OCI-LY7 (cell line): ENCODE measurements around the gene DPP10. TPM values are rescaled to one million over a fixed set of nuclear protein-coding genes. Genes with fewer than 3 reads are reported as not detected.

Experiments
- BruUV-seq: library from RNA; stranded (reverse); fragments of 400-500 nt; replicated peaks from 2 replicates; lab custom pipeline; 2021; lab: Mats Ljungman, UMichigan
- CTCF ChIA-PET: fragments of 300-600 bp; sonication (Branson Sonifier 250); formaldehyde crosslinking; loops from one replicate; lab custom pipeline; 2022; ENCODE audit warnings: antibody characterized with exemption; ENCODE audit not compliant: unreplicated experiment; lab: Charles Lee
- POLR2A ChIA-PET: fragments of 300-600 bp; sonication (Branson Sonifier 250); formaldehyde crosslinking; loops from one replicate; lab custom pipeline; 2022; ENCODE audit warnings: antibody characterized with exemption; lab: Charles Lee
- DNase-seq: peaks from one replicate; pipeline ENCODE4 v3.0.0-alpha.2; 2015; ENCODE audit warnings: low spot score
- H2AFZ ChIP-seq: fragments of 200-600 bp; sonication (generic), shearing (Covaris generic); 2 replicates; pipeline ENCODE4 v1.6.1; 2014; ENCODE audit warnings: mild to moderate bottlenecking, antibody characterized with exemption, low read length, moderate library complexity
- H3K27ac ChIP-seq: fragments of 200-600 bp; sonication (generic); 2 replicates; pipeline ENCODE4 v1.5.1; 2014; ENCODE audit warnings: mixed run types, low read depth, mild to moderate bottlenecking, moderate library complexity, low read length, inconsistent platforms; ENCODE audit not compliant: poor library complexity, severe bottlenecking
- H3K36me3 ChIP-seq: fragments of 200-600 bp; sonication (generic); 2 replicates; pipeline ENCODE4 v1.6.1; 2014; ENCODE audit warnings: mild to moderate bottlenecking, antibody characterized with exemption, low read length, moderate library complexity, mixed read lengths; ENCODE audit not compliant: insufficient read depth
- H3K4me1 ChIP-seq: fragments of 200-600 bp; sonication (generic); 2 replicates; pipeline ENCODE4 v1.5.1; 2014; ENCODE audit warnings: mild to moderate bottlenecking, low read length; ENCODE audit not compliant: insufficient read depth, poor library complexity, severe bottlenecking
- H3K4me2 ChIP-seq: fragments of 200-600 bp; sonication (generic); 2 replicates; pipeline ENCODE4 v1.6.1; 2014; ENCODE audit warnings: mild to moderate bottlenecking, low read length
- H3K4me3 ChIP-seq: fragments of 200-600 bp; sonication (generic); 2 replicates; pipeline ENCODE4 v1.5.1; 2014; ENCODE audit warnings: mild to moderate bottlenecking, low read depth, low read length; ENCODE audit not compliant: poor library complexity, severe bottlenecking
- H3K79me2 ChIP-seq: fragments of 200-600 bp; sonication (generic); 2 replicates; pipeline ENCODE4 v1.6.1; 2016; ENCODE audit warnings: low read depth, mild to moderate bottlenecking, low read length, moderate library complexity, mixed read lengths; ENCODE audit not compliant: insufficient read depth
- H3K9me2 ChIP-seq: fragments of 200-600 bp; sonication (generic); 2 replicates; pipeline ENCODE4 v1.6.1; 2016; ENCODE audit warnings: mild to moderate bottlenecking, low read length, mixed read lengths; ENCODE audit not compliant: insufficient read depth
- H3K9me3 ChIP-seq: fragments of 200-600 bp; sonication (generic); 2 replicates; pipeline ENCODE4 v1.6.1; 2014; ENCODE audit warnings: mild to moderate bottlenecking, mixed run types, low read length, mixed read lengths
- H4K20me1 ChIP-seq: fragments of 200-600 bp; sonication (generic); 2 replicates; pipeline ENCODE4 v1.6.1; 2014; ENCODE audit warnings: mild to moderate bottlenecking, antibody characterized with exemption, low read length, moderate library complexity, mixed read lengths; ENCODE audit not compliant: insufficient read depth
- CTCF ChIP-seq: fragments of 200-600 bp; sonication (generic); conservative IDR thresholded peaks from 2 replicates; pipeline ENCODE4 v1.5.1; 2014; ENCODE audit warnings: mild to moderate bottlenecking, antibody characterized with exemption, low read length, moderate library complexity, mixed read lengths
- EZH2phosphoT487 ChIP-seq: fragments of 200-600 bp; sonication (generic); IDR thresholded peaks from 2 replicates; pipeline ENCODE4 v1.6.1; 2018; ENCODE audit warnings: low read depth, borderline replicate concordance, mild to moderate bottlenecking, mixed run types, antibody characterized with exemption, low read length, moderate library complexity, mixed read lengths
- intact Hi-C: fragments of 100-400 bp; cut with micrococcal nuclease; formaldehyde crosslinking; loops from one replicate; pipeline ENCODE4 v1.10.0; 2022; ENCODE audit not compliant: unreplicated experiment
- total RNA-seq, 2 experiments: library from RNA; depleted of rRNA in 1 of 2; stranded (reverse); fragments of >200 nt in 1 of 2; shearing (Covaris generic) in 1 of 2; gene quantifications; 2 replicates each; pipeline ENCODE4 v1.2.3, GENCODE V29; 2014 to 2022

Gene DPP10
- total RNA-seq, 2 experiments from 2014 or later, result not detected

DNA sequence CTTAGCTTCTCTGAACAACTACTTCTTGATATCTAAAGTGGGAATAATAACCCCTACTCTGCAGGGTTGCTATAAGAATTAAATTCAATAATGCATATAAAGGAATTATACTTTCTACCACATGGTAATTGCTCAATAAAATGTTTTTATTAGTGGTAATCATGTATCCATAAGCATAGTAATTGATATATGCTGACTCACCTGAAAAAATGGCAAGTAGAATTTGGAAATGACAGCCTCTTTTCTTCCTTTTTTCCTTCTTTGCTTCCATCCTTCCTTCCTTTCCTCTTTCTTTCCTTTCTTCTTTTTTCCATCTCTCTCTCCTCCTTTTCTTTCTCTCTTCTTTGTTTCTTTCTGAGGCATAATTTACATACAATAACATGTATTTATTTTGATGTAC, 65.3 kb downstream of the DPP10 start:
- no peak for TF ChIP-seq EZH2phosphoT487
- TF ChIP-seq CTCF, result no peak
- DNase-seq, result no peak
- intact Hi-C loops, result no loop called here
- BruUV-seq, result no TSS peak
- H3K36me3 ChIP-seq, result no peaks in the 10 kb centered on the region
- H3K4me3 ChIP-seq, result no peak overlapping the region
- no peaks in the 10 kb centered on the region for H3K79me2 ChIP-seq
- no peaks in the 10 kb centered on the region for H4K20me1 ChIP-seq
- no peak overlapping the region for H3K4me2 ChIP-seq
- H3K4me1 ChIP-seq, result no peaks in the 10 kb centered on the region
- ChIA-PET POLR2A (no interaction called here), CTCF (no interaction called here)
- H2AFZ ChIP-seq, result no peak overlapping the region
- no peaks in the 10 kb centered on the region for H3K9me3 ChIP-seq
- no peaks in the 10 kb centered on the region for H3K9me2 ChIP-seq
- H3K27ac ChIP-seq, result no peak overlapping the region

- ChIA-PET POLR2A (no interaction called here), CTCF (no interaction called here)
- Histone ChIP-seq H3K79me2 (no peaks in the 10 kb centered on the region), H3K4me1 (no peaks in the 10 kb centered on the region), H3K9me3 (no peaks in the 10 kb centered on the region), H3K9me2 (no peaks in the 10 kb centered on the region), H3K4me2 (no peak overlapping the region), H3K36me3 (no peaks in the 10 kb centered on the region), H3K27ac (no peak overlapping the region), H4K20me1 (no peaks in the 10 kb centered on the region), H2AFZ (no peak overlapping the region), H3K4me3 (no peak overlapping the region)
- BruUV-seq, result no TSS peak
- no peak for TF ChIP-seq CTCF
- TF ChIP-seq EZH2phosphoT487, result no peak
- DNase-seq, result no peak
- intact Hi-C loops, result no loop called here
These were observed 73.4 kb downstream of the DPP10 start for GRCh38 chr2:114515882-114516281.

DNA sequence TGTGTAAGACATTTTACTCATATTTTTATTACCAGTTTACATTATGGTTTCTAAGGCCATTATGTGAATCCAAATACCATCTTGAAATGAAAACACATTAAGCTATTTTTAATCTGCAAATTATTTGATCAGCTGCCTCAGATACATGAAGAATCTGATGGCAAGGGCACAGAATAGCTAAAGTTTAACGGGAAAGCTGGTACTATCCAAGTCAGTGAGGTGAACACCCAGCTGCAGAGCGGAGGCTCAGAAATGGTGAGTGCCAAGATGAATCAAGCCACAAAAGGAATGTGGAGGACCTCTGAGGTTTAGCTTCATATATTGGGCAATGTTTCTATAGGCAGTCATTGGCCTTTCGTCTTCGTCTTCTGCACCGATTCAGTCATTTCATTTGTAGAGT, 75.1 kb downstream of the DPP10 start:
- H3K9me3 ChIP-seq, result no peaks in the 10 kb centered on the region
- no peak overlapping the region for H3K27ac ChIP-seq
- no peaks in the 10 kb centered on the region for H4K20me1 ChIP-seq
- ChIA-PET CTCF (no interaction called here), POLR2A (interaction anchor here (0.5 to 0.7 kb wide), 4 partner anchors 16 to 349 kb away, joined by 3 to 9 read pairs (median 3); no protein-coding TSS in a partner anchor)
- H2AFZ ChIP-seq, result no peak overlapping the region
- H3K36me3 ChIP-seq, result no peaks in the 10 kb centered on the region
- DNase-seq, result no peak
- no peak overlapping the region for H3K4me2 ChIP-seq
- H3K79me2 ChIP-seq, result no peaks in the 10 kb centered on the region
- intact Hi-C loops, result no loop called here
- H3K9me2 ChIP-seq, result no peaks in the 10 kb centered on the region
- no TSS peak for BruUV-seq
- no peak overlapping the region for H3K4me3 ChIP-seq
- TF ChIP-seq CTCF (no peak), EZH2phosphoT487 (no peak)
- no peaks in the 10 kb centered on the region for H3K4me1 ChIP-seq
